ENCODE measurements around the gene TCOF1. TPM values are rescaled to one million over a fixed set of nuclear protein-coding genes. Genes with fewer than 3 reads are reported as not detected.

Gene TCOF1
- total RNA-seq, 5 donors from 2014 or later (not counting 1 experiment from before 2014, with no cell fraction given) = 50.4 to 67.8 (median 58.4) TPM

DNA sequence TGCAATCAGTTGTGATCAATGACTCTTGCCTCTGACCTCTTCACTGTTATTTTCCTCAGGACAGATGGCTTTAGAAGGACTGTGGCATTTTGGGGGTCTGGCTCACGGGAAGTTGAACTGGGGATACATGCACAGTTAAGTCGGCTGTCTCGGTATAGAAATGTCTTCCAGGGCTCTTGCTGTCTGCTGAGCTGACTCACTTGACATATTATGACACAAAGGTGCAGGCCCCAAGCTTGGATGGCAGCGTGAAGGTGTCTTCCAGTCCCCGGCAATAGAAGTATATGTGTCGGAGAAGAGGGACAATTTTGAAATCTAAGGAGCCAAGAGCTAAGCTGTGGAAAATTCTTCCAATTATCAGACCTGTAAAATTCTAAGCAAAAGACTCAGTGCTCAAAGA, 45.0 kb upstream of the TCOF1 start:
- Histone ChIP-seq H3K27ac (ENCODE audit: low read length) (no peak overlapping the region), H3K36me3 (ENCODE audit: control insufficient read depth in 2 of 2, extremely low read depth in 1 of 2, insufficient read depth in 1 of 2, low read length in 1 of 2) (no peaks in the 10 kb centered on the region), H3K4me3 (ENCODE audit: control insufficient read depth in 1 of 2, extremely low read depth in 1 of 2, low read length in 1 of 2) (no peak overlapping the region), H3K9me3 (no peaks in the 10 kb centered on the region), H3K4me1 (ENCODE audit: control insufficient read depth in 1 of 2, extremely low read depth in 1 of 2, insufficient read depth in 2 of 2, low read length in 2 of 2) (no peaks in the 10 kb centered on the region), H3K27me3 (replicated peaks in 1 of 2; ENCODE audit: control insufficient read depth in 2 of 2, extremely low read depth in 1 of 2, insufficient read depth in 2 of 2, low read length in 1 of 2) (peaks cover 0 to 9% of the 10 kb centered on the region in 2 experiments)
- DNase-seq = no peak
- peaks cover 3 to 4% of the 10 kb centered on the region in 2 donors for H3K27me3 Mint-ChIP-seq
- H3K4me1 Mint-ChIP-seq = no peaks in the 10 kb centered on the region
- ATAC-seq (replicated peaks in 1 of 4) = no peak
- ChIA-PET POLR2A (interaction anchor here in 1 of 2 donors (0.6 kb wide), 1 partner anchor 101 kb away, joined by 3 read pairs; no protein-coding TSS in a partner anchor), CTCF (no interaction called here)
- no peak overlapping the region for H3K4me3 Mint-ChIP-seq
- no peaks in the 10 kb centered on the region for H3K36me3 Mint-ChIP-seq
- 90% methylated on average over 3 of the region's 6 CpGs for WGBS (ENCODE audit: insufficient coverage)
- H3K9me3 Mint-ChIP-seq = no peaks in the 10 kb centered on the region
- H3K27ac Mint-ChIP-seq = no peak overlapping the region

DNA sequence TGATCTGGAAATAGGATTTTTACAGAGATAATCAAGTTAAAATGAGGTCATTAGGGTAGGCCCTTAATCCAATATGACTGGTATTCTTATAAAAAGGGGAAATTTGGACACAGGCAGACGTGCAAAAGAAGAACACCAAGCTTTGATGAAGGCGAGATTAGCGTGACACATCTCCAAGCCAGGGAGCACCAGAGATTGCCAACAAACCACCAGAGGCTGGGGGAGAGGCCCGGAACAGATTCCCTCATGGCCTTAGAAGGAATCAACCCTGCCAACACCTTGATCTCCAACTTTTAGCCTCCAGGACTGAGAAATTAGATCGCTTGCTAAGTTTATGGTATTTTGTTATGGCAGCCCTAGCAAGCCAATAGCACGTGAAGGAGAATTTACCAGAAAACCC, 44.0 kb upstream of the TCOF1 start:
- Histone ChIP-seq H3K27ac (ENCODE audit: low read length) (no peak overlapping the region), H3K9me3 (no peaks in the 10 kb centered on the region), H3K4me1 (ENCODE audit: control insufficient read depth in 1 of 2, extremely low read depth in 1 of 2, insufficient read depth in 2 of 2, low read length in 2 of 2) (no peaks in the 10 kb centered on the region), H3K36me3 (ENCODE audit: control insufficient read depth in 2 of 2, extremely low read depth in 1 of 2, insufficient read depth in 1 of 2, low read length in 1 of 2) (no peaks in the 10 kb centered on the region), H3K4me3 (ENCODE audit: control insufficient read depth in 1 of 2, extremely low read depth in 1 of 2, low read length in 1 of 2) (no peak overlapping the region), H3K27me3 (replicated peaks in 1 of 2; ENCODE audit: control insufficient read depth in 2 of 2, extremely low read depth in 1 of 2, insufficient read depth in 2 of 2, low read length in 1 of 2) (peaks cover 0 to 7% of the 10 kb centered on the region in 2 experiments)
- Mint-ChIP-seq H3K4me3 (no peak overlapping the region), H3K27me3 (peaks cover 3 to 8% of the 10 kb centered on the region in 2 donors), H3K36me3 (no peaks in the 10 kb centered on the region), H3K4me1 (no peaks in the 10 kb centered on the region), H3K27ac (no peak overlapping the region), H3K9me3 (no peaks in the 10 kb centered on the region)
- no peak for ATAC-seq (replicated peaks in 1 of 4)
- WGBS (ENCODE audit: insufficient coverage) = 60% methylated on average over 2 of the region's 6 CpGs
- POLR2A ChIA-PET = no interaction called here
- CTCF ChIA-PET = interaction anchor here in 1 of 2 donors (0.6 kb wide), 1 partner anchor 205 kb away, joined by 3 read pairs; no protein-coding TSS in a partner anchor
- no peak for DNase-seq

DNA sequence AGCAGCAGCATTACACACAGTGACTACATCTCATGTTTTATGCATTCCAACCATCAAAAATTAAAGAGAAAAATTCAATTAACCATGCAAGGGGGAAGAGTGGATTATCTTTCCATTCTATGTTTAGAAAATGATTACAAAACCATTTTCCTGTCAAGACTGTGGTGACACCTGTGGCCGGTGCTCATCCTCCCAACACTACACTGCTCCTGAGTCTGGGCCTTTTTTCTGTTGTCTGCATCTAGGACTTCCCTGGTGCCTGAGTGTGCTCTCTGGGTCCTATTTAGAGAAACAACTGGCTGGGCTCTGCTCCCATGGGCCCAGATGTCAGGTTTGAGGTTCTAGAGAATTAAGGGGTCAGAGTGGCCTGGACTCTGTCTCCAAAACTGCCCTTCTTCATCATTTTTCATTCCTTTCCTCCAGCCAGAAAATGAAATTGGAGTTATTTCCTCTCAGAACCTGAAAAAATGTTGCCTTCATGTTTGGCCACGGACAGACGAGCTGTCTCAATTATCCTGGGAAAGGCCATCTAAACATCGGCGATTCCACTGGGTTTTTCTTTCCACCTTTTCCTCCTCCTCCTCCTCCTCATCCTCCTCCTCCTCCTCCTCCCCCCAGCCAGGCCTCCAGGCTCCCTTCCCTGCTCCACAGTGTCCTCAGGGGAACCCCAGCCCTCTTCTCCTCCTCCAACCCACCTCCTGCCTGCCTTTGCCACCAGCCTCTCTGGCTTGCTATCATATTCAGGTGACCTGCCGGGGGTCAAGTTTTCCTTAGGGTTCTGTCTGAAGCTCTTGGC, 43.4 kb upstream of the TCOF1 start:
- Mint-ChIP-seq H3K27ac (no peak overlapping the region), H3K9me3 (no peaks in the 10 kb centered on the region), H3K4me3 (no peak overlapping the region), H3K27me3 (peaks cover 3 to 9% of the 10 kb centered on the region in 2 donors), H3K4me1 (no peaks in the 10 kb centered on the region), H3K36me3 (no peaks in the 10 kb centered on the region)
- Histone ChIP-seq H3K36me3 (ENCODE audit: control insufficient read depth in 2 of 2, extremely low read depth in 1 of 2, insufficient read depth in 1 of 2, low read length in 1 of 2) (no peaks in the 10 kb centered on the region), H3K27ac (ENCODE audit: low read length) (no peak overlapping the region), H3K27me3 (replicated peaks in 1 of 2; ENCODE audit: control insufficient read depth in 2 of 2, extremely low read depth in 1 of 2, insufficient read depth in 2 of 2, low read length in 1 of 2) (peaks cover 0 to 11% of the 10 kb centered on the region in 2 experiments), H3K4me3 (ENCODE audit: control insufficient read depth in 1 of 2, extremely low read depth in 1 of 2, low read length in 1 of 2) (no peak overlapping the region), H3K9me3 (no peaks in the 10 kb centered on the region), H3K4me1 (ENCODE audit: control insufficient read depth in 1 of 2, extremely low read depth in 1 of 2, insufficient read depth in 2 of 2, low read length in 2 of 2) (no peaks in the 10 kb centered on the region)
- ChIA-PET POLR2A (no interaction called here), CTCF (interaction anchor here in 1 of 2 donors (0.6 kb wide), 1 partner anchor 206 kb away, joined by 3 read pairs; no protein-coding TSS in a partner anchor)
- ATAC-seq (replicated peaks in 1 of 4) = no peak
- DNase-seq = no peak
- WGBS (ENCODE audit: insufficient coverage) = 100% methylated on average over 1 of the region's 6 CpGs

DNA sequence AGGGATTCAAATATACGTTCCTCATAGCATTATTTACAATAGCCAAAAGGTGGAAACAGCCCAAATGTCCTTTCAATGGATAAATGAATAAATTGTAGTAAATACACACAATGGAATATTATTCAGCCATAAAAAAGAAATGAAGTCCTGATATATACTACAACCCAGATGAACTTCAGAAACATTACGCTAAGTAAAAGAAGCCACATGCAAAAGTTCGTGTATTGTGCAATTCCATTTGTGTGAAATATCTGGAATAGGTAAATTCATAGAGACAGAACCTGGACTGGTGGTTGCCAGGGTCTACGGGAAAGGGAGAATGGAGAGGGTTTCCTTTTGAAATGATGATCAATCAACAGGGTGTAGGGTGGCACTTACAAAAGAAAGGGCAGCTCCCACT, 42.3 kb upstream of the TCOF1 start:
- WGBS (ENCODE audit: insufficient coverage) = 83% methylated on average over 3 of the region's 4 CpGs

DNA sequence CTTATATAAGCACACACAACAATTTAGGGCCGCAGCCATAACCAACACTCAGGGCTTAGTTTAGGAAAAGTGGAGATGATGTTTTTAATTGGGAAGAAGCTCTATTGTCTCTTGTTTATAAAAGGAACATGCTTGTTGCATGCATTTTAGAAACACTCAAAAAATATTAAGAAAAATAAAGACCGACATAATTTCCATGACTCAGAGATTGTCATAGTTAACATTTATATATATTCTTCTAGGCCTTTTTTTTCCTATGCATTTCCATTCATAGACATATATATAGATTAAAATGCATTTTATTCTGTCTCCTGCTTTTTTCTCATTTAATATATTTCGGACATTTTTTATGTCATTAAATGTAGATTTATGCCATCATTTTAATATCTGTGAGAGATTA, 41.2 kb upstream of the TCOF1 start:
- Histone ChIP-seq H3K36me3 (ENCODE audit: control insufficient read depth in 2 of 2, extremely low read depth in 1 of 2, insufficient read depth in 1 of 2, low read length in 1 of 2) (no peaks in the 10 kb centered on the region), H3K4me3 (ENCODE audit: control insufficient read depth in 1 of 2, extremely low read depth in 1 of 2, low read length in 1 of 2) (no peak overlapping the region), H3K9me3 (no peaks in the 10 kb centered on the region), H3K27ac (ENCODE audit: low read length) (no peak overlapping the region), H3K4me1 (ENCODE audit: control insufficient read depth in 1 of 2, extremely low read depth in 1 of 2, insufficient read depth in 2 of 2, low read length in 2 of 2) (no peaks in the 10 kb centered on the region), H3K27me3 (replicated peaks in 1 of 2; ENCODE audit: control insufficient read depth in 2 of 2, extremely low read depth in 1 of 2, insufficient read depth in 2 of 2, low read length in 1 of 2) (peaks cover 0 to 8% of the 10 kb centered on the region in 2 experiments)
- Mint-ChIP-seq H3K27me3 (peaks cover 3 to 5% of the 10 kb centered on the region in 2 donors), H3K27ac (no peak overlapping the region), H3K4me3 (no peak overlapping the region), H3K9me3 (no peaks in the 10 kb centered on the region), H3K4me1 (no peaks in the 10 kb centered on the region), H3K36me3 (no peaks in the 10 kb centered on the region)
- WGBS (ENCODE audit: insufficient coverage) = no CpG with 5 or more reads among the region's 3 CpGs
- ATAC-seq (replicated peaks in 1 of 4) (no peak), DNase-seq (no peak)
- CTCF ChIA-PET = no interaction called here
- POLR2A ChIA-PET = interaction anchor here in 1 of 2 donors (0.6 kb wide), 1 partner anchor 225 kb away, joined by 3 read pairs; no protein-coding TSS in a partner anchor

More for the DNA sequence above, 42.3 kb upstream of the TCOF1 start:
- Mint-ChIP-seq H3K27me3 (peaks cover 3 to 9% of the 10 kb centered on the region in 2 donors), H3K9me3 (no peaks in the 10 kb centered on the region), H3K27ac (no peak overlapping the region), H3K4me1 (no peaks in the 10 kb centered on the region), H3K36me3 (no peaks in the 10 kb centered on the region), H3K4me3 (no peak overlapping the region)
- no peak overlapping the region for H3K4me3 ChIP-seq (ENCODE audit: control insufficient read depth in 1 of 2, extremely low read depth in 1 of 2, low read length in 1 of 2)
- POLR2A ChIA-PET = interaction anchor here in 1 of 2 donors (0.7 kb wide), 1 partner anchor 702 kb away, joined by 3 read pairs; no protein-coding TSS in a partner anchor
- no peaks in the 10 kb centered on the region for H3K9me3 ChIP-seq
- H3K36me3 ChIP-seq (ENCODE audit: control insufficient read depth in 2 of 2, extremely low read depth in 1 of 2, insufficient read depth in 1 of 2, low read length in 1 of 2) = no peaks in the 10 kb centered on the region
- CTCF ChIA-PET = interaction anchor here in 1 of 2 donors (0.6 kb wide), 1 partner anchor 184 kb away, joined by 3 read pairs; no protein-coding TSS in a partner anchor
- H3K4me1 ChIP-seq (ENCODE audit: control insufficient read depth in 1 of 2, extremely low read depth in 1 of 2, insufficient read depth in 2 of 2, low read length in 2 of 2) = no peaks in the 10 kb centered on the region
- H3K27me3 ChIP-seq (replicated peaks in 1 of 2; ENCODE audit: control insufficient read depth in 2 of 2, extremely low read depth in 1 of 2, insufficient read depth in 2 of 2, low read length in 1 of 2) = peaks cover 0 to 8% of the 10 kb centered on the region in 2 experiments
- ATAC-seq (replicated peaks in 1 of 4) (no peak), DNase-seq (no peak)
- no peak overlapping the region for H3K27ac ChIP-seq (ENCODE audit: low read length)

DNA sequence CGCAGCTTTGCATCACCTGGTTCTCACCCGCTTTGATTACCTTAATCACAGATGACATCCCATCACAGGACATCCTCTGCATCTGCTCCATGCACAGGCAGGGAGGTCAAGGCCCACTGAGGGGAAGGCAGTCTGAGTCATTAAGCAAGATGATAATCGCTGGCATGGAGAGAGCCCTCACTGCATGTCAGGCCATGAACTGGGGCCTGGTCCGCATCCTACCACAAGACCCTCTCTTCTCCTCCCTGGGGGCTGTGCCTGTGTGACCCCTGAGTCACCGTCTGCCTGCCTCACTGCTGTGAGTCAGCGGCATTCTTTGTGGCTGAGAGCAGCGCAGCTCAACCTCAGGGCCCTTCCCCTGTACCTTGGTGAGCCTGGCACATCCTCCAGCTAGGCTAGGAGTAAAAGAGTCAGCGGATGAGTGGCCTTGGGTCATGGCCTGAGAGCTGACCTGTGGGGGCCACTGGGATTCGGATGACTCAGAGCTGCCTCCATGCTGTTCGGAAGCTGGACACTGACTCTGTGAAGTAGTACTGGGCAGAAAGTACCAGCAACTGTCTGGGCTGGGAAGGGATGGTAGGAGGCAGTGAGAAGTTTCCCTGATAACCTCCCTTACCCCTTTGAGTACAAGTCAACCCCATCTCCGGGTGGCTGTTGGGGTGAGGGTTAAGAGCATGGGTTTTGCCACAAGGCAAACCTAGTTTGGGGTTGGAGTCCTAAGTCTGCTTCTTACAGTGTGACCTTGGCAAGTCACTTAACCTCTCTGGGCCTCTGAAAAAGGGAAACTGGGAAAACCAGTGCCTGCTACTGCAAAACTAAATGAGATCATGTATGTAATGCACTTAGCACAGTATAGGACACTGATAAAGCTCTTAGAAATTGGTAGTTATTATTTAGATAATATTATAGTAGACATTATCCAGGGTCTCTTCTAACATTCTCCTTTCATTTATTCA, 40.2 kb upstream of the TCOF1 start:
- 87% methylated on average over 10 of the region's 11 CpGs for WGBS (ENCODE audit: insufficient coverage)
- H3K4me1 ChIP-seq (ENCODE audit: control insufficient read depth in 1 of 2, extremely low read depth in 1 of 2, insufficient read depth in 2 of 2, low read length in 2 of 2) = no peaks in the 10 kb centered on the region
- H3K9me3 Mint-ChIP-seq = no peaks in the 10 kb centered on the region
- POLR2A ChIA-PET = interaction anchor here in 1 of 2 donors (0.5 kb wide), 1 partner anchor 457 kb away, joined by 3 read pairs; no protein-coding TSS in a partner anchor
- no peaks in the 10 kb centered on the region for H3K36me3 Mint-ChIP-seq
- no peak for DNase-seq
- no peak overlapping the region for H3K4me3 ChIP-seq (ENCODE audit: control insufficient read depth in 1 of 2, extremely low read depth in 1 of 2, low read length in 1 of 2)
- H3K4me1 Mint-ChIP-seq = peaks cover 0 to 2% (median 0%) of the 10 kb centered on the region in 3 donors
- H3K27me3 Mint-ChIP-seq = peaks cover 3 to 5% of the 10 kb centered on the region in 2 donors
- no peaks in the 10 kb centered on the region for H3K9me3 ChIP-seq
- no peak overlapping the region for H3K27ac ChIP-seq (ENCODE audit: low read length)
- H3K27ac Mint-ChIP-seq = no peak overlapping the region
- CTCF ChIA-PET = no interaction called here
- H3K4me3 Mint-ChIP-seq = no peak overlapping the region
- H3K27me3 ChIP-seq (replicated peaks in 1 of 2; ENCODE audit: control insufficient read depth in 2 of 2, extremely low read depth in 1 of 2, insufficient read depth in 2 of 2, low read length in 1 of 2) = peaks cover 0 to 8% of the 10 kb centered on the region in 2 experiments
- no peaks in the 10 kb centered on the region for H3K36me3 ChIP-seq (ENCODE audit: control insufficient read depth in 2 of 2, extremely low read depth in 1 of 2, insufficient read depth in 1 of 2, low read length in 1 of 2)
- ATAC-seq (replicated peaks in 1 of 4) = no peak

Data from T-cell (primary cell).